Fibroblast of lung (primary cell): ENCODE data around the gene HAUS8. TPM values are rescaled to one million over a fixed set of nuclear protein-coding genes. Genes with fewer than 3 reads are reported as not detected.

Experiments used
- DNase-seq, 2 donors: peaks; one replicate each; pipeline versions ENCODE4 v3.0.0 to v3.0.0-alpha.2; 2010; ENCODE audit warnings: low read depth in 2 of 2
- H2AFZ ChIP-seq: 2 replicates; pipeline ENCODE4 v1.5.1; 2012; ENCODE audit warnings: low read length, control low read depth, inconsistent platforms
- H3K27ac ChIP-seq: 2 replicates; pipeline ENCODE4 v1.5.1; 2011; ENCODE audit warnings: low read length, control low read depth; ENCODE audit not compliant: insufficient read depth
- H3K27me3 ChIP-seq: 2 replicates; pipeline ENCODE4 v1.5.1; 2011; ENCODE audit warnings: mild to moderate bottlenecking, low read length; ENCODE audit not compliant: control insufficient read depth, insufficient read depth
- H3K36me3 ChIP-seq: 2 replicates; pipeline ENCODE4 v1.5.1; 2011; ENCODE audit warnings: low read length; ENCODE audit not compliant: control insufficient read depth, insufficient read depth
- H3K4me1 ChIP-seq: 2 replicates; pipeline ENCODE4 v1.5.1; 2011; ENCODE audit warnings: low read length; ENCODE audit not compliant: control insufficient read depth, insufficient read depth; ENCODE audit errors: extremely low read depth
- H3K4me2 ChIP-seq: 2 replicates; pipeline ENCODE4 v1.5.1; 2011; ENCODE audit warnings: low read length, control low read depth; ENCODE audit not compliant: insufficient read depth; ENCODE audit errors: extremely low read depth
- H3K4me3 ChIP-seq, 4 experiments: fragments of 200-600 bp in 1 of 4; sonication (generic) in 1 of 4; replicated peaks in 1 of 4; 2 replicates each; pipeline ENCODE4 v1.5.1; 2011 to 2016; ENCODE audit warnings: low read length in 4 of 4, low read depth in 3 of 4, mild to moderate bottlenecking in 3 of 4, control low read depth in 2 of 4, inconsistent platforms in 1 of 4, mixed read lengths in 1 of 4; ENCODE audit not compliant: insufficient read depth in 1 of 4; ENCODE audit errors: control extremely low read depth in 1 of 4
- H3K79me2 ChIP-seq: 2 replicates; pipeline ENCODE4 v1.5.1; 2012; ENCODE audit warnings: mild to moderate bottlenecking, low read length, inconsistent platforms; ENCODE audit not compliant: control insufficient read depth, insufficient read depth
- H3K9ac ChIP-seq: 2 replicates; pipeline ENCODE4 v1.5.1; 2011; ENCODE audit warnings: mild to moderate bottlenecking, low read length, control low read depth; ENCODE audit not compliant: insufficient read depth
- H3K9me3 ChIP-seq: 2 replicates; pipeline ENCODE4 v1.5.1; 2012; ENCODE audit warnings: low read depth, low read length; ENCODE audit not compliant: control insufficient read depth, insufficient read depth
- H4K20me1 ChIP-seq: 2 replicates; pipeline ENCODE4 v1.5.1; 2011; ENCODE audit warnings: low read length; ENCODE audit not compliant: control insufficient read depth, insufficient read depth; ENCODE audit errors: extremely low read depth
- CTCF ChIP-seq, 2 donors: IDR thresholded peaks in 1 of 2; conservative IDR thresholded peaks in 1 of 2; 1 replicate in 1 of 2; 2 replicates in 1 of 2; pipeline ENCODE4 v1.5.1; 2011 to 2012; ENCODE audit warnings: low read length in 2 of 2, control low read depth in 1 of 2, inconsistent platforms in 1 of 2, low read depth in 1 of 2, mild to moderate bottlenecking in 1 of 2
- EZH2 ChIP-seq: IDR thresholded peaks from 2 replicates; pipeline ENCODE4 v1.5.1; 2012; ENCODE audit warnings: low read length, control low read depth, mild to moderate bottlenecking; ENCODE audit errors: missing control alignments
- polyA plus RNA-seq, 2 donors: library from polyadenylated mRNA; depleted of rRNA in 1 of 2; stranded (reverse) in 1 of 2; unstranded in 1 of 2; fragments of >200 nt; gene quantifications; 2 replicates each; pipeline ENCODE4 v1.2.1, GENCODE V29; 2011 to 2012; ENCODE audit warnings: missing spikeins in 1 of 2
- total RNA-seq: library from RNA; depleted of rRNA; stranded (reverse); fragments of >200 nt; gene quantifications from 2 replicates; pipeline ENCODE4 v1.2.1, GENCODE V29; 2014

Gene HAUS8
- total and polyA plus RNA-seq, 2 donors (not counting 1 experiment from before 2014, with no cell fraction given) = 2.0 to 6.7 TPM

- Histone ChIP-seq H3K9me3 (no peaks in the 10 kb centered on the region), H2AFZ (no peak overlapping the region), H3K4me2 (no peak overlapping the region), H3K9ac (no peak overlapping the region), H3K27ac (no peak overlapping the region), H3K27me3 (peaks cover 22% of the 10 kb centered on the region), H3K4me3 (no peak overlapping the region), H3K79me2 (no peaks in the 10 kb centered on the region), H4K20me1 (no peaks in the 10 kb centered on the region), H3K36me3 (no peaks in the 10 kb centered on the region), H3K4me1 (no peaks in the 10 kb centered on the region)
- TF ChIP-seq CTCF (conservative IDR thresholded peaks at IDR 0.05 in 1 of 2, IDR thresholded peaks at IDR 0.05 in 1 of 2; ENCODE audit: low read depth in 1 of 2, low read length in 2 of 2) (no peak), EZH2 (no peak)
- no peak for DNase-seq
Observed at GRCh38 chr19:17023805-17024204, 51.4 kb downstream of the HAUS8 start.

GRCh38 chr19:17022738-17023137 is 52.5 kb downstream of the HAUS8 start:
- Histone ChIP-seq H3K4me1 (no peaks in the 10 kb centered on the region), H3K36me3 (no peaks in the 10 kb centered on the region), H3K4me3 (no peak overlapping the region), H3K27me3 (peaks cover 18% of the 10 kb centered on the region), H3K27ac (no peak overlapping the region), H3K9me3 (no peaks in the 10 kb centered on the region), H3K79me2 (no peaks in the 10 kb centered on the region), H2AFZ (no peak overlapping the region), H4K20me1 (no peaks in the 10 kb centered on the region), H3K9ac (no peak overlapping the region), H3K4me2 (no peak overlapping the region)
- no peak for TF ChIP-seq EZH2
- no peak for TF ChIP-seq CTCF (conservative IDR thresholded peaks at IDR 0.05 in 1 of 2, IDR thresholded peaks at IDR 0.05 in 1 of 2; ENCODE audit: low read depth in 1 of 2, low read length in 2 of 2)
- no peak for DNase-seq

- no peaks in the 10 kb centered on the region for H3K36me3 ChIP-seq
- DNase-seq = no peak
- H3K4me2 ChIP-seq = no peak overlapping the region
Observed at GRCh38 chr19:17021793-17022590, 53.3 kb downstream of the HAUS8 start.

More at GRCh38 chr19:17021793-17022590, 53.3 kb downstream of the HAUS8 start:
- Histone ChIP-seq H3K9me3 (no peaks in the 10 kb centered on the region), H2AFZ (no peak overlapping the region), H3K4me3 (no peak overlapping the region), H4K20me1 (no peaks in the 10 kb centered on the region), H3K4me1 (no peaks in the 10 kb centered on the region), H3K27ac (no peak overlapping the region), H3K27me3 (peaks cover 15% of the 10 kb centered on the region), H3K9ac (no peak overlapping the region), H3K79me2 (no peaks in the 10 kb centered on the region)
- TF ChIP-seq EZH2 = no peak
- no peak for TF ChIP-seq CTCF (conservative IDR thresholded peaks at IDR 0.05 in 1 of 2, IDR thresholded peaks at IDR 0.05 in 1 of 2; ENCODE audit: low read depth in 1 of 2, low read length in 2 of 2)
